ENCODE data around the gene FGG.

FGG gene

DNA sequence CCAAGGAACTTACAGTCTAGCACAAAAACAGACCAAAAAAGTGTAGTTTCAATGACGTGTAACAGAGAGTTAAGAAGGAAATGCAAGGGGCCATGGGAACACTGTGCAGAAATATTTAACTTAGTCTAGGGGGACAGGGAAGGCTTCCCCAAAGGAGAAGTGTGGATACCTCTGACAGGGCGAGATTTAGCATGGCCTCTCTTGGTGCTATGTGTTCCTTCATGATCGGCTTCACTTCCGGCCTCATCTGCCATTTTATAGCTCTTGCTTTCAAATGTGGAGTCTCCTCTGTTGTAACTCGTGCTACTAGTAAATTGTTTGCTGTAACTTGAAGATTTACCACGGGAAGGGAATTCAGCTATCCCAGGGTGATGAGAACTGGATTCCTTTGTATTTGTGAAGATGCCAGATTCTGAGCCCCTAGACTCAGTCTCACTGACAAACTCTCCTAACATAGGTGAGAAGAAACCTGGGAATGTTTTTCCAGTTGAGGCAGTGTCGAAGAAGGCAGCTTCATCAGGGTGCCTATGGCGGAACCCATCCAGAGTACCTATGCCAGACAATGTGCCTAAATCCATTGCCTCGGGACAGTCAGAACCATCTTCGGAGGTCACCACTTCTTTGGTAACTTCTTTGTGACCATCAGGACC is 27.0 kb downstream of the FGG start:
- no peak for DNase-seq (ENCODE audit: low read depth)

DNA sequence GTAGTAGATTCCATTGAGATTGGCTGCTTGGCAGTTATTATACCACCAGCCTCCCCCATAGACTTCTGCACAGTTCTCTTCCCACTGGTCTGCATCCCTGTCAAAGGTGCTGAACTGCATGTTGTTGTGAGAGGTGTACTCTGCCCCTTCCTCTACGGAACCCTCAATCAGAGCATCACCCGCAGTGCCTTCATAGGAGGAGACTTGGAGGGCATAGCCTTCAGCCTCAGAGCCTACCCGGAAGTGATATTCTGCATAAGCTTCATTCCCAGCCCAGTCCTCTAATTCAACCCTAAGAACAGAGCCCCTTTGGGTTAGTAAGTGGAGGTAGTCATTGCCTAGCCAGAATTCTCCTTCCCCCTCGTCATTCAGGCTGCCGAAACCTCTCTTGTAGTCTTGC is 28.2 kb downstream of the FGG start:
- no peak for DNase-seq (ENCODE audit: low read depth)

DNA sequence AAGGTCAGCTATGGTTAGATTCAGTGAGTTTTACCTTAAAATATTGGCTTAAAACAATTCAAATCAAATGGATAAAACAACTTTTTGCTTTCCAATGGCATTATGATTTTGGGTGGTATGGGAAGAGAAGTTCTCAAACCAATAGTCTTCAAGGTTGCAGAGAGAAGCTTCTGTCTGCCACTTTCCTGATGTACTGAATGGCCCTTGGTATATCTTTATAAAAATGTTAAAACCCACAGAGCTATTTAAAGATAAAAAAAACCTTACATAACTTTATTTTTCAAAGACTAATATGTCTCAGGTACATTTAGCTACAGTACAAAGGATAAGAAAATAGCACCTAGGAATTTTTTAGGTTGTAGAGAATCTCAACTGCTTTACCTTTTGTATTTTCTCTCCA is 28.8 kb downstream of the FGG start:
- no peak for DNase-seq (ENCODE audit: low read depth)

DNA sequence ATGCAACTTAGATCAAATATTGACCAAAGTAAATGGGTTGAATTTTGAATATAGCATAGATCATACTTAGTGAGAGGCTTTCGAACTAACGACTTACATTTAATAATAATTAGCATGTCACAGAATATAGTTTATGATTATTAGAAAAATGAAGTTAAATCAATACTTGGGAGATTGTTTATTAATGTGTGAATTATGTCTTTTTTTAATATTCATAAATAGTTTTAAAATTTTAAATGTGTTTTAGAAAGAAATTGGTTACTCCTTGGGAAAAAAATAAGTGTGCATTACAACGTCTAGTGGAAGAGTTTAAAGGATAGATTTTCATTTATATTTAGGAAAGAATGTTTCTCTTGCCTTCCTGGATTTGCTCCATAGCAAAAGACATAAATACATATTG is 29.2 kb downstream of the FGG start:
- DNase-seq (ENCODE audit: low read depth): no peak

DNA sequence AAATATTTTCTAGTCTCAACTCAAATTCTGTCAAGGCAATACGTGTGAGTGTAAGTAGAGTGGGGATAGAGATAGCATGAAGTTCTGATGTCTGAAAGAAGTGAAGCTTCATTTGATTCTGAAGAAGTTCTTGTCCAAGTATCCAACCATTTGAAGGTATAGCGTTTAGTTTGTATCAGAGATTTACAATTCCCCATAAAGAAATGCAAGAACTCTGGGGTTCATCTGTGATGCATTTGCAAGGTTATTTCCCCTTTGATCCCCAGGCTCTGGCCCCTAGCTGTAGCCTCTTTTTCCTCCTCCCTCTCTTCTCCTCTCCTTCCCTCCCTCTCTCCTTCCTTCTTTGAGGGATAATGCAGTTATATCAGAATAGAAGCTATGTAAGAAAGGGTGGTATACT is 29.7 kb downstream of the FGG start:
- DNase-seq (ENCODE audit: low read depth): no peak

DNA sequence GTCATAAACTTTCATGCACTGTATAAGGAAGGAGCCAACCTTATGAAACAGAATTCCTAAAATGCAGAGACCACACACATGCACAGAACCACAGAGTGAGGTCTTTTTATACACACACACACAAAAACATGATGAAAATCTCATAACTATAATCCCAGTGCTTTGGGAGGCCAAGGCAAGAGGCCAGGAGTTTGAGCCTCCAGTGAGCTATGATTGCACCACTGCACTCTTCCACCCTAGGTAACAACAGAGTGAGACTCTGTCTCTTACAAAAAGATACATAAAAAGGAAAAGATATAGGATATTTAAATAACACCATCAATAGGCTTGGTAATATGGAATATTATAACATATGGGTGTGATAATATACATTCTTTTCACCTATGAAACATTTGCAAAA is 32.5 kb downstream of the FGG start:
- no peak for DNase-seq (ENCODE audit: low read depth)

DNA sequence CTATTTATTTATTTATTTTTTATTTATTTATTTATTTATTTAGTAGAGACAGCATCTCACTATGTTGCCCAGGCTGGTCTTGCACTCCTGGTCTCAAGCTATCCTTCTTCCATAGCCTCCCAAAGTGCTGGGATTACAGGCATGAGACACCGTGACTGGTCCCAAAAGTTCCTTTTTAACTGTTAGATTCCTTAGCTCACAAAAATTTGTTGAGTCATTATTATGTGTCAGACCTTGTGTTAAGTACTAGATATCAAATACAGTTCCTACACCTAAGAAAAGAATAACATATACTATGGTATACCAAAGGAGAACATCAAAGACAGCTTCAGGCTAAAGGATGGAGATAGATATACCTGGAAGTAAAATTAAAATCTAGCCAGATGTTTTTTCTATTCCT is 33.5 kb downstream of the FGG start:
- DNase-seq (ENCODE audit: low read depth): no peak

DNA sequence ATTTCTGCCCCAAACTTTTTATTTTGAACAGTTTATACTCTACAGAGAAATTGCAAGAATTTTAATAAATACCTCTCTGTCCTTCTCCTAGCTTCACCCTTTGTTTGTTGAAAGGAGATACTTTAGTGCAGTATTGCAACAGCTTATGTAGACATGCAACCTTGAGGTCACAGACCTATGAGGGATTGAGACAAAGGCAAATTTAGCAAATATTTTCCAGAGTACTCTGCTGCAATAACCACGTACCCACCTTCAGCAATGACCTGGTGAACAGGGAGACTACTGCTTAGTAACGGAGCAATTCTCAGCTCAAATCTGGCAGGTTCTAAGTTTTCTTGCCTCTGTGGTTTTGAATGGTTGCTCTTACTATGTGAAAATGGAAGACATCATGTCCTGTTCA is 35.1 kb downstream of the FGG start:
- DNase-seq (ENCODE audit: low read depth): no peak

DNA sequence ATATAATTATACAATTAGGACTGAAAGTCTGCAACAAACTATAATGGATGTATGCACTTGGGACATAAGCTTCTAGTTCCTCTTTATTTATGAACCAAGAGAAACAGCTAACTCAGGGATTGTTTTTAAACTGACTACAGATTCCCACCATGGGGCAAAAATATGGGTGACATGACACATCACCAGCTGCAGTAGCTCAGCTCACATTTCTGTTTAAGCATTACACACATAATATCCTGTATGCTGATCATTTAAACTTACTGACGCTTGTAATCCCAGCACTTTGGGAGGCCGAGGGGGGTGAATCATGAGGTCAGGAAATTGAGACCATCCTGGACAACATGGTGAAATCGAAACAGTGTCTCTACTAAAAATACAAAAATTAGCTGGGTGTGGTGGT is 38.1 kb downstream of the FGG start:
- no peak for DNase-seq (ENCODE audit: low read depth)

DNA sequence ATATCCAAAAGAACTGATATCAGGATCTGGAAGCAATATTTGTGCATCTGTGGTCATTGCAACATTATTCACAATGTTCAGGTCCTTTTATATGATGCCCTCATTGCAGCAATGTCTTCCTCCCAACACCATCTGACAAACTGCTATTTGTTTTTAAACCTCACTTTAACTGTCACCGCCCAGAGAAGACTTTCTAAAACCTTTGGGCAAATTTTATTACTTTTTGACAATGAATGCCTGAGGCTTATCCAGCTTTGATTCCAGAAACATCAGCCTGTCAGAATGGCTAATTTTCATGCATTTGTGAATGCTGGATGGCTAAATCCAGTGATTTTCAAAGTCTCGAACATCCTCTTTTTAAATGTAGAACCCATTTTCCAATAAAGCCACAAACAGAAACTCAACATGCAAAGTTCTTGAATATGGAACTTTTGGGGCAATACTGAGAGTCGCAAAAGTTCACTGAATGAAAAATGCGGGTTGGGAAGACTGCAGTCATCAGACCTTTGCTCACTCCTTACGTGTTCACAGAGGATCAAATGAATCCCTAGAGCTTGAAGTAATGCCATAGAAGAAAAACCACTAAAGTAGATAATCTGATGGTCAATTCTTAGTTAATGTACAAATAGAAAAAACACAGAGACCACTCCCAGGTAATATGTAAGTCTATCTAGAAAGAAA is 39.1 kb downstream of the FGG start:
- DNase-seq (ENCODE audit: low read depth): no peak

DNA sequence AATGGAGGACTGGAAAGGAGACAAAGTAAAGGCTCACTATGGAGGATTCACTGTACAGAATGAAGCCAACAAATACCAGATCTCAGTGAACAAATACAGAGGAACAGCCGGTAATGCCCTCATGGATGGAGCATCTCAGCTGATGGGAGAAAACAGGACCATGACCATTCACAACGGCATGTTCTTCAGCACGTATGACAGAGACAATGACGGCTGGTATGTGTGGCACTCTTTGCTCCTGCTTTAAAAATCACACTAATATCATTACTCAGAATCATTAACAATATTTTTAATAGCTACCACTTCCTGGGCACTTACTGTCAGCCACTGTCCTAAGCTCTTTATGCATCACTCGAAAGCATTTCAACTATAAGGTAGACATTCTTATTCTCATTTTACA is 42.9 kb downstream of the FGG start:
- no peak for DNase-seq (ENCODE audit: low read depth)

DNA sequence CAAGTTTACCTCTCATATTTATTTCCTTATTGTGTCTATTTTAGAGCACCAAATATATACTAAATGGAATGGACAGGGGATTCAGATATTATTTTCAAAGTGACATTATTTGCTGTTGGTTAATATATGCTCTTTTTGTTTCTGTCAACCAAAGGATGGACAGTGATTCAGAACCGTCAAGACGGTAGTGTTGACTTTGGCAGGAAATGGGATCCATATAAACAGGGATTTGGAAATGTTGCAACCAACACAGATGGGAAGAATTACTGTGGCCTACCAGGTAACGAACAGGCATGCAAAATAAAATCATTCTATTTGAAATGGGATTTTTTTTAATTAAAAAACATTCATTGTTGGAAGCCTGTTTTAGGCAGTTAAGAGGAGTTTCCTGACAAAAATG is 43.4 kb downstream of the FGG start:
- DNase-seq (ENCODE audit: low read depth): no peak

DNA sequence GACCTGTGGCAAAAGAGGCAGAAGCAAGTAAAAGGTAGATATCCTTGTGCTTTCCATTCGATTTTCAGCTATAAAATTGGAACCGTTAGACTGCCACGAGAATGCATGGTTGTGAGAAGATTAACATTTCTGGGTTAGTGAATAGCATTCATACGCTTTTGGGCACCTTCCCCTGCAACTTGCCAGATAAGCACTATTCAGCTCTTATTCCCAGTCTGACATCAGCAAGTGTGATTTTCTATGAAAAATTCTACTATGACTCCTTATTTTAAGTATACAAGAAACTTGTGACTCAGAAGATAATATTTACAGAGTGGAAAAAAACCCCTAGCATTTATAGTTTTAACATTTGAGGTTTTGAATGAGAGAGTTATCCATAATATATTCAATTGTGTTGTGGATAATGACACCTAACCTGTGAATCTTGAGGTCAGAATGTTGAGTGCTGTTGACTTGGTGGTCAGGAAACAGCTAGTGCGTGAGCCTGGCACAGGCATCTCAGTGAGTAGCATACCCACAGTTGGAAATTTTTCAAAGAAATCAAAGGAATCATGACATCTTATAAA is 45.7 kb downstream of the FGG start:
- no peak for DNase-seq (ENCODE audit: low read depth)

DNA sequence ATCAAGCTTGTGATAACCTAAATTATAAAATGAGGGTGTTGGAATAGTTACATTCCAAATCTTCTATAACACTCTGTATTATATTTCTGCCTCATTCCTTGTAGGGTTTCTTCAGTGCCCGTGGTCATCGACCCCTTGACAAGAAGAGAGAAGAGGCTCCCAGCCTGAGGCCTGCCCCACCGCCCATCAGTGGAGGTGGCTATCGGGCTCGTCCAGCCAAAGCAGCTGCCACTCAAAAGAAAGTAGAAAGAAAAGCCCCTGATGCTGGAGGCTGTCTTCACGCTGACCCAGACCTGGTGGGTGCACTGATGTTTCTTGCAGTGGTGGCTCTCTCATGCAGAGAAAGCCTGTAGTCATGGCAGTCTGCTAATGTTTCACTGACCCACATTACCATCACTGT is 46.8 kb downstream of the FGG start:
- DNase-seq (ENCODE audit: low read depth): no peak

DNA sequence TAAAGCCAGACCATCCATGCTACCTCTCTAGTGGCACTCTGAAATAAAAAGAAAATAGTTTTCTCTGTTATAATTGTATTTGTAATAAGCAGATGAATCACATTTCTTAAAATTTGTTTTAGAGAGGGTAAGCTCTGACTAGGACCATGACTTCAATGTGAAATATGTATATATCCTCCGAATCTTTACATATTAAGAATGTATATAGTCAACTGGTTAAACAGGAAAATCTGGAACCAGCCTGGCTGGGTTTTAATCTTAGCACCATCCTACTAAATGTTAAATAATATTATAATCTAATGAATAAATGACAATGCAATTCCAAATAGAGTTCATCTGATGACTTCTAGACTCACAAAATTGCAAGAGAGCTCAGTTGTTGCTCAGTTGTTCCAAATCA is 48.1 kb downstream of the FGG start:
- no peak for DNase-seq (ENCODE audit: low read depth)

DNA sequence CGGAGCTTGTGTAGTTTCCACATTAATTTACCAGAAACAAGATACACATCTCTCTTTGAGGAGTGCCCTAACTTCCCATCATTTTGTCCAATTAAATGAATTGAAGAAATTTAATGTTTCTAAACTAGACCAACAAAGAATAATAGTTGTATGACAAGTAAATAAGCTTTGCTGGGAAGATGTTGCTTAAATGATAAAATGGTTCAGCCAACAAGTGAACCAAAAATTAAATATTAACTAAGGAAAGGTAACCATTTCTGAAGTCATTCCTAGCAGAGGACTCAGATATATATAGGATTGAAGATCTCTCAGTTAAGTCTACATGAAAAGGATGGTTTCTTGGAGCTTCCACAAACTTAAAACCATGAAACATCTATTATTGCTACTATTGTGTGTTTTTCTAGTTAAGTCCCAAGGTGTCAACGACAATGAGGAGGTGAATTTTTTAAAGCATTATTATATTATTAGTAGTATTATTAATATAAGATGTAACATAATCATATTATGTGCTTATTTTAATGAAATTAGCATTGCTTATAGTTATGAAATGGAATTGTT is 49.7 kb downstream of the FGG start, which contains the start of gene FGB:
Gene FGB (plus strand): TSS at position 315 of the 558 bp plus-strand sequence. CDS start 8 bp downstream, at position 323.
- DNase-seq (ENCODE audit: low read depth): no peak

DNA sequence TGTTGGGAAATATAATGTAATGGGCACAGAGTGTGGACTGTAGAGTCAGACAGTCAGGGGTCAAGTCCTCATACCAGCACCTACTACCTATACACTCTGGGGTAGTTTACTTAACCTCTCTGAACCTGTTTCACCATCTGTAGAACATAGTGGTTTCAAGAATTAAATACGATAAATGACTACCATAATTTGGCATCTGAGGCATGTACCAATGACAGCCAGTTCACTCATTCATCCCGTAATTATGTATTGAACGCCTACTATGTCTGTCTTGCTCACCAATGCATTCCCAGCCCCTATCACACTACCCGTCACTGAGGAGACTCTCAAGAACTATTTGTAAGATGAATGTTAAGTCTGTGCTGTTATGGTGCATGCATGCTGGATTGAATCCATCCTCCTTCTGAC is 51.6 kb downstream of the FGG start:
- DNase-seq (ENCODE audit: low read depth): no peak

DNA sequence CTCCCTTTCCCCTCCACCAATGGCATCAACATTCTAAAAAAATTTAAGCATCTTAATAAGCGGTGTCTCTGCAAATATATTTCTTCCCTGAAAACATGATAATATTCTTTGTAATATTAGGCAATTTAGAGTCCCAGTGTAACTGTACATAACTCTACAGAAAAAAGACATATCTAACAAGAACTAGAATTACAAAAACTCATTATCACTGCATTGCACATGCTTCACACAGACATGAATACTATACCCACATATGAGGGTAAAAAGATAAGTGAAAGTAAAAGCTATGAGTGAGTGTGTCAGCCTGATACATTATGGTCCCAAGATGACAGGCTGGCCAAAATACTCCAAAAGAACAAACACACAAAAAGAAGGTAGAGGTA is 52.0 kb downstream of the FGG start:
- no peak for DNase-seq (ENCODE audit: low read depth)

DNA sequence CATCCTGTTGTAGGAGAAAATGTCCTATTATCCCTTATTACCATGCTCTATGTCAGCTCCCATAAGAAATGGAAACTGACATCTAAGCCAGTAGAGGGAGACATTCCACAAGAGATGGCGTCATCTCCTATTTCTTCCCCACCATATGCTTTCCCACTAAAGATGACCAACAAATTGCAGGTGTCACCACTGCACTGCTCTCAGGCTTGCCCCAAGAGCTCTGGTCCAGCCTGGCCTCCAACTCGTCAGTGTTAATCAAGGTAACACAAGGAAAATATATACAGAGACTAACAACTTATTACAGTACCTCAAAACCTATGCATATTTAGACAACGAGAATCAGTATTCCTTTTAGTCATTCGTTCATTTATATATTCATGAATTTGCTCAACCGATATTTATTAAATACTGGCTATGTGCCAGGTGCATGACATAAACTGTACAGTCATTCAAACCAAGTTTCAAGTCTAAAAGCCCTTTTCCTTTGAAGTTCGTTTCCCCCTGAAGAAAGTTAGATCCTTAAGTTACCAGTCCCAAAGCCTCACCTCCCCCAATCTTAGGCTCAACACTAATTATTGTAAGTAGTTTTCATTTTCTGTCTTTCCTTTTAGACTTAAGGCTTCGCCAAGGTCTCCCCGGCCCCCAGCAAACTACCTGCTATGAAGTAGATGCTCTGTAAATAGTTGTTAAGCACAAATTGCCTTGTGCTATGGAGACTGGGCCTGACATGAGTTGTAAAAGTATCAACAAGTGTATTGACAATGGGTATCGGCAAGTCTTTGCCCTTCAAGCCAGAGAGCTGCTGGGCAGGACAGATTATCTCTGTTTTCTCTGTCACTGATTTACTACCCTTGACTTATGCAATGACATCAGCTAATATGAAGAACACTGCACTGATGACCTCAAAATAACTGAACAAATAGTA is 52.7 kb downstream of the FGG start:
- no peak for DNase-seq (ENCODE audit: low read depth)

DNA sequence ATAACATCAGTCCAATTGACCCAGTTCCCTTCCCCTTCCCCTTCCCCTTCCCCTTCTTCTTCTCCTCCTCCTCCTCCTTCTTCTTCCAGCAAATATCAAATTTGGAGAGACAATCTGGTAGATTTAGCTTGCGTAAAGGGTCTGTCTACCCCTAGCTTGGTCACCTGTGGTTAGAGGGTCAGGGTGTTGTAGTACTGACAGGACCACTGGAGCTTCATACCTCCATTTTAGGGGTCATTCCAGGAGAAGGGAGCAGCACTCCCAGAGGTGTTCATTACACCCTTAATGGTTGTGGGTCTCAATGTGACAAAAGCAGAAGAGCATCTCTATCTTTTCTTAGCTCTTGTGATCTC is 53.3 kb downstream of the FGG start:
- no peak for DNase-seq (ENCODE audit: low read depth)

Measured in stimulated activated CD4-positive, alpha-beta T cell treated with anti-CD3 and anti-CD28 coated beads, Interleukin-2, amount 100 ng/mL, for 4 hours (primary cell).